Progenitor cell of endocrine pancreas (in vitro differentiated cells): ENCODE data around the gene CYSLTR1. TPM values are rescaled to one million over a fixed set of nuclear protein-coding genes. Genes with fewer than 3 reads are reported as not detected.
"Not testable (repeated sequence)": the region's sequence is repeated elsewhere in the genome, so short reads cannot be mapped to it uniquely, and the experiment has no call there.

Experiments
- DNase-seq: peaks from one replicate; pipeline ENCODE4 v3.0.0; 2021; ENCODE audit warnings: low spot score; ENCODE audit not compliant: unreplicated experiment
- H3K27ac Mint-ChIP-seq: 2 replicates; pipeline ENCODE4 v1.8.0; 2021; ENCODE audit warnings: mild to moderate bottlenecking, moderate library complexity, mixed read lengths
- H3K27me3 Mint-ChIP-seq: 2 replicates; pipeline ENCODE4 v1.8.0; 2021; ENCODE audit warnings: mixed read lengths
- H3K36me3 Mint-ChIP-seq: 2 replicates; pipeline ENCODE4 v1.8.0; 2022; ENCODE audit warnings: mixed read lengths; ENCODE audit not compliant: insufficient read depth
- H3K4me1 Mint-ChIP-seq: 2 replicates; pipeline ENCODE4 v1.8.0; 2021; ENCODE audit warnings: low read depth, mixed read lengths
- H3K4me3 Mint-ChIP-seq: 2 replicates; pipeline ENCODE4 v1.8.0; 2021; ENCODE audit warnings: low read depth, mild to moderate bottlenecking, moderate library complexity, mixed read lengths
- H3K9me3 Mint-ChIP-seq: 2 replicates; pipeline ENCODE4 v1.8.0; 2021; ENCODE audit warnings: low read depth, mixed read lengths
- CTCF ChIP-seq: fragments of 200-600 bp; sonication (generic); IDR thresholded peaks from one replicate; pipeline ENCODE4 v1.5.0; 2021; ENCODE audit warnings: antibody characterized with exemption, mild to moderate bottlenecking; ENCODE audit not compliant: unreplicated experiment
- total RNA-seq: library from RNA; stranded (reverse); gene quantifications from 2 replicates; pipeline ENCODE4 v1.2.1, GENCODE V29; 2021

The CYSLTR1 gene
- total RNA-seq, 1 donor from 2014 or later: not detected

- Mint-ChIP-seq H3K9me3 (peaks cover 20% of the 10 kb centered on the region), H3K27ac (no peak overlapping the region), H3K4me3 (no peak overlapping the region), H3K4me1 (no peaks in the 10 kb centered on the region), H3K27me3 (no peaks in the 10 kb centered on the region), H3K36me3 (no peaks in the 10 kb centered on the region)
- no peak for TF ChIP-seq CTCF
- no peak for DNase-seq
Measured at GRCh38 chrX:78237127-78237526, 90.3 kb downstream of the CYSLTR1 start.

GRCh38 chrX:78226047-78226446, 101.4 kb downstream of the CYSLTR1 start:
- not testable (repeated sequence) for H3K4me1 Mint-ChIP-seq, H3K27ac Mint-ChIP-seq, H3K36me3 Mint-ChIP-seq, H3K4me3 Mint-ChIP-seq, DNase-seq, H3K27me3 Mint-ChIP-seq
- peaks cover 42% of the 10 kb centered on the region for H3K9me3 Mint-ChIP-seq

Other genes starting within 250 kb of the CYSLTR1 start
- gene PGK1, start 223.4 kb downstream of the CYSLTR1 start, total RNA-seq: 156 and 162 TPM in 2 replicates
- gene TAF9B, start 188.0 kb downstream of the CYSLTR1 start, total RNA-seq: 27.5 and 27.9 TPM in 2 replicates